Stomach (tissue), 4 donors: ENCODE results near the gene SEL1L.

ENCODE experiments used
- CTCF ChIP-seq, 7 experiments: fragments of 450-650 bp in 4 of 7; fragments of 200-600 bp in 3 of 7; sonication (generic) in 3 of 7; IDR thresholded peaks; one replicate each; pipeline ENCODE4 v1.5.1; 2016 to 2019; ENCODE audit warnings: antibody characterized with exemption in 7 of 7, control low read depth in 2 of 7, mild to moderate bottlenecking in 1 of 7
- EP300 ChIP-seq: sonication (generic); formaldehyde crosslinking; IDR thresholded peaks from one replicate; pipeline ENCODE4 v1.6.1; 2017; ENCODE audit warnings: antibody characterized with exemption

GRCh38 chr14:81557146-81557545 lies 23.5 kb upstream of the SEL1L start:
- no peak for TF ChIP-seq CTCF (IDR thresholded peaks at IDR 0.05)
- TF ChIP-seq EP300, result no peak
